ENCODE data around the gene LMBRD2. TPM values are rescaled to one million over a fixed set of nuclear protein-coding genes. Genes with fewer than 3 reads are reported as not detected.
"Not testable (repeated sequence)": the region's sequence is repeated elsewhere in the genome, so short reads cannot be mapped to it uniquely, and the experiment has no call there.

LMBRD2 gene
- total RNA-seq, 4 donors from 2014 or later, result 5.8 to 18.3 (median 11.3) TPM

DNA sequence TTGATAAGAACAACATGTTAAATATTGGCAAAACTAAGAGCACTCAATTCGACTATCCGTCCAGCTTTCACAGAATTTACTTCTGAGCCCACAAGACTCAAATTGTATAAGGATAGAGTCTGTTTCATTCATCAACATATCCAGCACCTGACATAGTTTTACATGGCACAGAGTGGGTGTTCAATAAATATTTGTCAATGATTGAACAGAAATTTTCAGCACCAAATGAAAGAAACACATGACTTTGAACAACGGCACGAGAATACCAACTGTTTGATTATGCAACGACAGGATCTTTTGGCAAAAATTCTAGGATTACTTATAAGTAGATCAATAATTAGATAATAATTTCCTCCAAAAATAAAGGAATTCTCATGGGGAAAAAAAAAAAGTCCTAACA is 42.1 kb upstream of the LMBRD2 start:
- Histone ChIP-seq H3K9me3 (no peaks in the 10 kb centered on the region), H3K4me1 (no peaks in the 10 kb centered on the region), H3K4me3 (no peak overlapping the region), H3K36me3 (peaks cover 0 to 27% (median 12%) of the 10 kb centered on the region in 4 donors), H3K27ac (no peak overlapping the region), H3K27me3 (no peaks in the 10 kb centered on the region)
- DNase-seq, result no peak
- TF ChIP-seq POLR2A (IDR thresholded peaks at IDR 0.05) (no peak), POLR2AphosphoS5 (IDR thresholded peaks at IDR 0.05) (no peak), CTCF (IDR thresholded peaks at IDR 0.05) (no peak), EP300 (IDR thresholded peaks at IDR 0.05; ENCODE audit: low read depth) (no peak)
- intact Hi-C loops (cut with DNase I; ENCODE audit: low total_unique reads) (no loop called here), in situ Hi-C loops (cut with MboI; ENCODE audit: low pct_ligation_motif_present in 1 of 4, low pct_unique_long_range_greater_than_20kb in 1 of 4, low sequenced_read_pairs in 3 of 4) (no loop called here)
- 95 to 99% methylated on average over 5 of the region's 5 CpGs for WGBS, 2 donors (ENCODE audit: low coverage in 1 of 2)

DNA sequence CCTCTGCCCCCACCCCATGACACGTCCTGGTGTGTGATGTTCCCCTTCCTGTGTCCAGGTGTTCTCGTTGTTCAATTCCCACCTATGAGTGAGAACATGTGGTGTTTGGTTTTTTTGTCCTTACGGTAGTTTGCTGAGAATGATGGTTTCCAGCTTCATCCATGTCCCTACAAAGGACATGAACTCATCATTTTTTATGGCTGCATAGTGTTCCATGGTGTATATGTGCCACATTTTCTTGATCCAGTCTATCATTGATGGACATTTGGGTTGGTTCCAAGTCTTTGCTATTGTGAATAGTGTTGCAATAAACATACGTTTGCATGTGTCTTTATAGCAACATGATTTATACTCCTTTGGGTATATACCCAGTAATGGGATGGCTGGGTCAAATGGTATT is 32.7 kb upstream of the LMBRD2 start:
- in situ Hi-C loops (cut with MboI; ENCODE audit: low pct_ligation_motif_present in 1 of 4, low pct_unique_long_range_greater_than_20kb in 1 of 4, low sequenced_read_pairs in 3 of 4); H3K36me3 ChIP-seq; intact Hi-C loops (cut with DNase I; ENCODE audit: low total_unique reads); H3K9me3 ChIP-seq; H3K4me3 ChIP-seq; H3K27ac ChIP-seq; H3K27me3 ChIP-seq; DNase-seq; H3K4me1 ChIP-seq: not testable (repeated sequence)
- 95% methylated on average over 3 of the region's 4 CpGs; no CpG with 5 or more reads in 1 of the 2 donors for WGBS, 2 donors (ENCODE audit: low coverage in 1 of 2)

- H3K4me1 ChIP-seq, result peaks cover 0 to 3% (median 0%) of the 10 kb centered on the region in 4 donors
- peaks cover 0 to 9% (median 2%) of the 10 kb centered on the region in 4 donors for H3K36me3 ChIP-seq
- in situ Hi-C loops (cut with MboI; ENCODE audit: low pct_ligation_motif_present in 1 of 4, low pct_unique_long_range_greater_than_20kb in 1 of 4, low sequenced_read_pairs in 3 of 4) (no loop called here), intact Hi-C loops (cut with DNase I; ENCODE audit: low total_unique reads) (no loop called here)
- H3K27ac ChIP-seq, result no peak overlapping the region
- H3K4me3 ChIP-seq, result no peak overlapping the region
- no peak for TF ChIP-seq POLR2A (IDR thresholded peaks at IDR 0.05)
- TF ChIP-seq EP300 (IDR thresholded peaks at IDR 0.05; ENCODE audit: low read depth), result no peak
- no peak for TF ChIP-seq CTCF (IDR thresholded peaks at IDR 0.05)
- no peak for TF ChIP-seq POLR2AphosphoS5 (IDR thresholded peaks at IDR 0.05)
- 78 to 83% methylated on average over 1 to 2 of the region's 2 CpGs for WGBS, 2 donors (ENCODE audit: low coverage in 1 of 2)
- H3K27me3 ChIP-seq, result no peaks in the 10 kb centered on the region
- no peak for DNase-seq
- no peaks in the 10 kb centered on the region for H3K9me3 ChIP-seq
Measured at GRCh38 chr5:36181774-36182173, 30.1 kb upstream of the LMBRD2 start.

DNA sequence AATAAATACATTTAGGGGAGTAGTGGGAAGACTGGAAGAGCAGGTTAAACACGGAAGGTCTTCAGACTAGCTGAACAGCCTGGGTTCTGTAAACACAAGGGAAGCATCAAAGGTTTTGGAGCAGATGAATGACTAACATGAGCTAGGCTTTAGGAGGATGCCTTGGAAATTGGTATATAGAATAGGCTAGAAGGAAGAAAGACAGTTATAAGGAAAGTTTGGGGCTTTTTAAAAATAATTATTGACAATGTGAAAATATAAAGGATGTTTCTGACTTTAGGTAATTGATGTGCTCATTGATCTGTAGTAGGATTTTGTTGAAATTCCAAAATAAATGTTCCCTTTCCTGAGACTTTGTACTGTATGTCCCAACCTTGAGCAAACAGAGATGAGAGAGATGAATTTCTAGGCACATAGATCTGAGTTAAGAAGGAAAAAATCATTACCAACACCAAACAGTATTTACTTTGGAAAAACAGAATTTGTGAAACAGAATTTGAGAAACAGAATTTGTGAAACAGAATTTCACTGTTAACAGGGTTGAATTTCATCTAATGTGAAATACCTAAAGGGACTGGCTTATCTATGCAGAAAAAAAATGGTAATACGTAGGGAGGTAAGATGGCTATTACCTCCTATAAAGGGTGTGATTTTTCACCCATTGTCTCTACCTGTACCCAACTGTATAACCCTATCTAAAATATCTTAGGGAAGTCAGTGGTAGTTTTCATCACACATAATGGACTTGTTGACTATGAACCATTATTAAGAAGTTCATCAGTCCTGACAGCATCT is 29.1 kb upstream of the LMBRD2 start:
- Histone ChIP-seq H3K27me3 (no peaks in the 10 kb centered on the region), H3K4me3 (no peak overlapping the region), H3K27ac (no peak overlapping the region), H3K9me3 (no peaks in the 10 kb centered on the region), H3K36me3 (peaks cover 0 to 9% (median 2%) of the 10 kb centered on the region in 4 donors), H3K4me1 (peaks cover 0 to 3% (median 0%) of the 10 kb centered on the region in 4 donors)
- intact Hi-C loops (cut with DNase I; ENCODE audit: low total_unique reads), result loop anchor here (1.0 kb wide), 1 partner anchor 25 kb away; no protein-coding TSS in a partner anchor
- in situ Hi-C loops (cut with MboI; ENCODE audit: low pct_ligation_motif_present in 1 of 4, low pct_unique_long_range_greater_than_20kb in 1 of 4, low sequenced_read_pairs in 3 of 4), result no loop called here
- no peak for DNase-seq
- TF ChIP-seq CTCF (IDR thresholded peaks at IDR 0.05) (no peak), POLR2A (IDR thresholded peaks at IDR 0.05) (no peak), POLR2AphosphoS5 (IDR thresholded peaks at IDR 0.05) (no peak), EP300 (IDR thresholded peaks at IDR 0.05; ENCODE audit: low read depth) (no peak)
- 65 to 90% methylated on average over 2 of the region's 2 CpGs for WGBS, 2 donors (ENCODE audit: low coverage in 1 of 2)
